Muscle of leg (tissue), 11 donors: Measurements from ENCODE around the gene C1D. TPM values are rescaled to one million over a fixed set of nuclear protein-coding genes. Genes with fewer than 3 reads are reported as not detected.

Experiments used
- DNase-seq: peaks from one replicate; pipeline ENCODE4 v3.0.0; 2013
- H3K27ac ChIP-seq: one replicate; pipeline ENCODE4 v1.5.1; 2013; ENCODE audit warnings: mild to moderate bottlenecking, low read length, control low read depth
- H3K27me3 ChIP-seq: one replicate; pipeline ENCODE4 v1.6.1; 2013; ENCODE audit warnings: low read length; ENCODE audit not compliant: control insufficient read depth, insufficient read depth
- H3K36me3 ChIP-seq: one replicate; pipeline ENCODE4 v1.6.1; 2013; ENCODE audit warnings: low read length; ENCODE audit not compliant: control insufficient read depth, insufficient read depth
- H3K4me1 ChIP-seq: one replicate; pipeline ENCODE4 v1.6.1; 2013; ENCODE audit warnings: low read length; ENCODE audit not compliant: control insufficient read depth, insufficient read depth
- H3K4me3 ChIP-seq: one replicate; pipeline ENCODE4 v1.5.1; 2013; ENCODE audit warnings: low read length, control low read depth
- H3K9me3 ChIP-seq: replicated peaks from 2 replicates; pipeline ENCODE4 v1.6.1; 2013; ENCODE audit warnings: low read depth, low read length; ENCODE audit not compliant: control insufficient read depth
- WGBS: methylation state at CpG from one replicate; pipeline ENCODE4 v1.1.5; 2013; ENCODE audit warnings: missing lambda C conversion rate; ENCODE audit not compliant: insufficient coverage; 5-methylcytosine and 5-hydroxymethylcytosine counted together
- polyA plus RNA-seq, 8 donors: library from polyadenylated mRNA; unstranded; fragments of 120-200 nt; gene quantifications; one replicate each; pipeline versions ENCODE4 v1.2.1 to v1.2.3, GENCODE V29; 2013; ENCODE audit warnings: inconsistent platforms in 1 of 8, low replicate concordance in 1 of 8; ENCODE audit not compliant: insufficient read length in 8 of 8, insufficient read depth in 1 of 8
- total RNA-seq: library from RNA; stranded (reverse); fragments of 120-200 nt; gene quantifications from one replicate; pipeline ENCODE4 v1.2.4, GENCODE V29; 2013

The C1D gene
- total and polyA plus RNA-seq, 9 donors, result 18.4 to 37.1 (median 30.0) TPM

DNA sequence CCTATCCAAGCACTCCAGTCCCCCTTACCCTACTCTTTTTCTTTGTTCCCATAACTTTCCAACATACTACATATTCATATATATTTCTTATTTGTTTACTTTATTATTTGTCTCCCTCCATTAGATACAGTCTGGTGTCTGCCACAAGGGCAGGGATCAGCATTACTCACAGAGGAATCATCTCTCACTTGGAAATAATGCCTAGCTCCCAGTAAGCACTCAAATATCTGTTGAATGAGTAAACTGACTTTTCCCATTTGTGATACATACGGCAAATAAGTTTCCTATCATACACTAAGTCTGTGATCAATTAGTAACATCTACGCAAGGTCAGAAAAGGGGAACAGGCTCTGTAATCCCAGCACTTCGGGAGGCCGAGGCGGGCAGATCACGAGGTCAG, 18.7 kb downstream of the C1D start:
- Histone ChIP-seq H3K4me1 (no peaks in the 10 kb centered on the region), H3K27me3 (no peaks in the 10 kb centered on the region), H3K9me3 (no peaks in the 10 kb centered on the region), H3K27ac (no peak overlapping the region), H3K36me3 (peaks cover 2% of the 10 kb centered on the region), H3K4me3 (no peak overlapping the region)
- no CpG with 5 or more reads among the region's 6 CpGs for WGBS
- no peak for DNase-seq

DNA sequence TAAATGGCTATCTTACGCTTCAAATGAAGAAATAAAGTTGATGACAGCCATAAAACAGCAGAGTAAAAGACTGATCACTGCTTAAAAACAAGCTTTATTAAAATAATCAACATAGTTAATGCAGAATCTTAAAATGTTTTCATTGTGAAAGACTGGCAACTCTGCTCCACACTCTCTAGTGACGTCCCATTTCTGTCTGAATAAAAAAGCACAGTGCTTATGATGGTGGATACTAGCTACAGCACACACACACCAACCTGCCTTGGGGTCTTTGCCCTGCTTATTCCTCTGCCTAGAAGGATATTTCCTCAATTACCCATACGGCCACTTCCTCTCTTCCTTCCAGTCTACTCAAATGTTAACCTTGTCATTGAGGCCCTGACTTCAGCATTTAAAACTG, 19.1 kb downstream of the C1D start:
- no peaks in the 10 kb centered on the region for H3K9me3 ChIP-seq
- no peak overlapping the region for H3K27ac ChIP-seq
- 58% methylated on average over 1 of the region's 3 CpGs for WGBS
- DNase-seq, result no peak
- no peak overlapping the region for H3K4me3 ChIP-seq
- H3K36me3 ChIP-seq, result peaks cover 2% of the 10 kb centered on the region
- no peaks in the 10 kb centered on the region for H3K4me1 ChIP-seq
- no peaks in the 10 kb centered on the region for H3K27me3 ChIP-seq

DNA sequence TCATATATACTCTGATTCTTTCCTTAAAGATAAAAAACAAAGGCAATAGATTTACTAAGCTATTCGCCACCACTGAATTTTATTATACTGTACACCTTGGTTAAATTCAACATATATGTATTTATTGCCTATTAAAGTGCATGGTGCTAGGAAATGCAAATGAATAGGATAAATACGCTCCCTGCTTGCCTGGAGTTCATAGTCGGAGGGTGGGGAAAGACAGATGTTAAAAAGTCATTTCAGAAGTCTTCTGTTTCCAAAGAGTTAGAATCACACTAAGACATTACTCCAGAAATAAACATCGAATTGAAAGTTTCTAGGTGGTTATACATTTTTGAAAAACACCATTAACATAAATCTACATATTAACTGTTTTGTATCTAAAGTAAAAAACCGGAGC, 19.8 kb downstream of the C1D start:
- WGBS, result no CpG with 5 or more reads among the region's 5 CpGs
- Histone ChIP-seq H3K36me3 (peaks cover 2% of the 10 kb centered on the region), H3K9me3 (no peaks in the 10 kb centered on the region), H3K4me1 (no peaks in the 10 kb centered on the region), H3K27ac (no peak overlapping the region), H3K4me3 (no peak overlapping the region), H3K27me3 (no peaks in the 10 kb centered on the region)
- no peak for DNase-seq

DNA sequence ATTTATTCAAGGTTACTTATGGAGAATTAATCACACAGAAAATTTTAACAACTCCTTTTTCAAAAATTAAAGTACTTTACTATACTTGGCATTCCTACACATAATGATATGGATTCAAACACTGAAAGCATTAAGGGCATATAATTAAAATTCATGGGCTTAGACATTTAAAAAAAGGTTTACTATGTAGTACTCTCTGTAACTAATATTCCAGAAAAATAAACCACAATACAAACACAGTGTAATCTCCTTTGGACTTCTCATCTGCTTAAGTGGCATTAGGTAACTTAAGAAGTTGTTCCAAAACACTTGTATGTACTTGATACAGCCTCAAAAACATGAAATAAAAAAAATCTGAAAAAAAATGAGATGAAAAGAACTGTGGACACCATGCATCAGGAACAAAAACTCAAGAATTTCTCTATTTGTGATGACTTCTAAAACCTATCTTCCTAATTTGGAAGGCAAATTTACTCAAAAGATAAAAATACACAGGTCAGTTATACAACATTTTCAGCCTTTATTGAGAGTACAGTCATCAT, 21.0 kb downstream of the C1D start:
- Histone ChIP-seq H3K27me3 (no peaks in the 10 kb centered on the region), H3K36me3 (peaks cover 2% of the 10 kb centered on the region), H3K27ac (no peak overlapping the region), H3K4me1 (no peaks in the 10 kb centered on the region), H3K4me3 (no peak overlapping the region), H3K9me3 (no peaks in the 10 kb centered on the region)
- no peak for DNase-seq

DNA sequence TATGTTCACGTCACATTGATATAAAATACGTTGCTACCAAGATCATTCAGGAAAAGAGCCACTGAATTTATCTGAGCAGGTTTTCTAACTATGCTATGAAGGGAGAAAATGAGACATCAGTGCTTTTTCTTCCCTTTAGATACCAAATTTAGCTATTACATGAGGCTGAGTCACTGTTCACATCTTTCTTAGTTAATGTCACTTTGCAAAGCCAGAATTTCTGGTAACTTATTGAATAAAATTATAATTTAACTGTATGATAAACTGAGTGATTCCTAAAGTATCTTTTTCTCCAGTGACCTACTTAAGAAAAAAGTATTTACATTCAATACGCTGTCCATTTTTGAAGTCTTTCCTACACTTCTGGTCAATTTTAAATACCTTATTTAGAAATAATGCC, 22.7 kb downstream of the C1D start:
- DNase-seq, result no peak
- no peaks in the 10 kb centered on the region for H3K9me3 ChIP-seq
- H3K36me3 ChIP-seq, result peaks cover 2% of the 10 kb centered on the region
- no peaks in the 10 kb centered on the region for H3K4me1 ChIP-seq
- H3K27me3 ChIP-seq, result no peaks in the 10 kb centered on the region
- WGBS, result no CpG with 5 or more reads among the region's 3 CpGs
- no peak overlapping the region for H3K27ac ChIP-seq
- H3K4me3 ChIP-seq, result no peak overlapping the region

DNA sequence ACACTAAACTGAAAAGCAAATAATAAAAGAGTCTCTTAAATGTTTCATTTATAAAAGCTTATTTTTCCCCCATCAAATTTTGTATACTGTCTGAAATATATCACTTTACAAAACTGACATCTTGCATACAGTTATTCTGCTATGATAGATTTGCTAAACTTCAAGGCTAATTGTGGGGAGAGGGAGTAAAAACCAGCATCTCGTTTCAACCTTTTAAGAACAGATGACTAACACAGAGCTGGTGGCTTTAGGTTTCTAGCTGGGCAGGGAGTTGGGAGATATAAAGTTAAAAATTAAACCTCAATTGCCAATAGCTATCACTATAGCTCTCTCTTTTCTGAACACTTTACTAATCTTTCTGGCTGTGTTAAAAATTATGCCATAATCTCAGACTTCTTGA, 23.5 kb downstream of the C1D start:
- Histone ChIP-seq H3K4me3 (no peak overlapping the region), H3K27ac (no peak overlapping the region), H3K36me3 (peaks cover 2% of the 10 kb centered on the region), H3K9me3 (no peaks in the 10 kb centered on the region), H3K4me1 (no peaks in the 10 kb centered on the region), H3K27me3 (no peaks in the 10 kb centered on the region)
- WGBS, result no CpG with 5 or more reads among the region's 1 CpG
- DNase-seq, result no peak

DNA sequence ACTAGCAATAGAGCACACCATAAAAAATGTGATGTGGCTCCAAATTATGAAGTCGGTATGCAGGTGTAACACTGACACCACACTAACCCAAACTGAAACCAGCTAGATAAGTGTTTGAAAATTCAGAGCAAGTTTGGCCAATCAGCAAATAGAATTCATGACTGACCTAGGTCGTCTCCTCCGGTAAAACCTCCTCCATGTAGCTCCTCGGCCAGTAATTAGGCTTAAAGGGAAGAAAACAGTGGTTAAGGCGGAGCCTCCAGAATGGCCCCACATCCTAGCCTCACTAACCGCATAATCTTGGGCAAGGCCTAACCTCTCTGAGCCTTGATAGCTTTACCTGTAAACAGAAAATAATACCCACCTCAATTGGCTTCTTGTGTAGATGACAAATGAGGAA, 30.1 kb downstream of the C1D start:
- no peaks in the 10 kb centered on the region for H3K9me3 ChIP-seq
- no peaks in the 10 kb centered on the region for H3K27me3 ChIP-seq
- no peaks in the 10 kb centered on the region for H3K4me1 ChIP-seq
- no peaks in the 10 kb centered on the region for H3K36me3 ChIP-seq
- DNase-seq, result no peak
- no peak overlapping the region for H3K4me3 ChIP-seq
- WGBS, result no CpG with 5 or more reads among the region's 6 CpGs
- no peak overlapping the region for H3K27ac ChIP-seq

DNA sequence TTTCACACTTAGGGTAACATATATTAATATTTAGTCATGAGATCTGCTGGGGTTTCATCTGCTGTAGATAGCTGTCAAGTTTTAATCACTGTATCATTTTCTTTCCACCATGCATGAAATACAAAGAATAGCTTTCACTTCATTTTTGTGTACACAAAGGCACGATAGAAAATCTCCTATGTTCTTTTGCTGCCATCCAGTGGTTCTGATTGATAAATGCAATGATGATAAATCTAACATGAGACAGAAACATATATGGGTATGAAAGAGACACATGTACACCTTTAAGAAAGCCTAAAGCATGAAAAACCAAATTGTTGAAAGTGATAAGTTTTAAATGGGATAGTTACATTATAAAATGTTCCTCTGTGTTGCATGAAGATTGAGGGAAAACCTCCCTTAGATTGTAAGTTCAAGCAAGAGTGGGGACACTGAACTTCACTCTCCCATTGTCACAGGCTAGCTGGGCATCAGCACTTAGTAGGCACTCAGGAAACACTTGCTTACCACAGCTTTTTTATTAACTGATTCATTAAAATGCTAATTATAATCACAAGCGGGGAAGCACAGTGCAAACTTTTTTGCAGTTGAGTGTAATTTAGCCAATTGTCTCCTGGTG, 31.2 kb downstream of the C1D start:
- Histone ChIP-seq H3K27ac (no peak overlapping the region), H3K9me3 (no peaks in the 10 kb centered on the region), H3K36me3 (no peaks in the 10 kb centered on the region), H3K4me3 (no peak overlapping the region), H3K27me3 (no peaks in the 10 kb centered on the region), H3K4me1 (no peaks in the 10 kb centered on the region)
- no CpG with 5 or more reads among the region's 2 CpGs for WGBS
- peak; percentile 77 for DNase-seq

DNA sequence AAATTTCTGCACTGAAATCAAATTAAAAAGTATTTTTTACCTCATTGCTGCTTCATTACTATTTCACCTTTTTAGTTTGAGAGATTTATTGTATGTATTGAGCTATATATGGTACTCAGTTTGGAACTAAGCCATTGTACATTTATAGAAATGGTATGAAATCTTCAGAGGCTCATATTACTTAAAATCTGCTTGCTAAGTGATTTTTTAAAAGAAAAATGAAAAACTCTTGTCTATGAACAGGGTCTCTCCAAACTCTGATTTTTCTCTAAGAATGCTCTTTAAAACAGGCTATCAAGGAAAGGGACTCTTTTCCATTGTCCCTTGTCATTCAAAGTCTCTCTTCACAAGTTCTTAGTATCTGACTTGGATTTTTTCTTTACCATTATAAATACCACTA, 31.8 kb downstream of the C1D start:
- Histone ChIP-seq H3K9me3 (no peaks in the 10 kb centered on the region), H3K27me3 (no peaks in the 10 kb centered on the region), H3K36me3 (no peaks in the 10 kb centered on the region), H3K4me1 (no peaks in the 10 kb centered on the region), H3K4me3 (no peak overlapping the region), H3K27ac (no peak overlapping the region)
- no peak for DNase-seq

DNA sequence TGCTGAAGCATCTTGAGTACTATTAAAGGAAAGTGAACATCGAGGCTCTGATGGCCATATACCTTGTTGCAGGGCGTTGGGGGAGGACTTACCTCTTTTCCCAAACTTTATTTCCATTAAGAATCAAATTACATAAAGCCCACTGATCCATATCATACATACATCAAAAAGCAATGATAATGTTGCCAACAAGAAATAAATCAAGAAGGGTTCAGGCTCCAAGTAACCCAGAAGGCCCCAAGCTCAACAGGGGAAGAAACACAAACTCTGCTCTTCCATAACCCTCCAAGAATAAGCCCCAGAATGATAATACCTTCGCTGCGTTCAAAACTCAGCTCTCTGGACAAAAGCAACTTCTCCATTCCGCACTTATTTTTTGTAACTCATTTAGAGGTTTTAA, 32.3 kb downstream of the C1D start:
- Histone ChIP-seq H3K27ac (no peak overlapping the region), H3K4me3 (no peak overlapping the region), H3K27me3 (no peaks in the 10 kb centered on the region), H3K9me3 (no peaks in the 10 kb centered on the region), H3K36me3 (no peaks in the 10 kb centered on the region), H3K4me1 (no peaks in the 10 kb centered on the region)
- DNase-seq, result no peak
- WGBS, result no CpG with 5 or more reads among the region's 5 CpGs

DNA sequence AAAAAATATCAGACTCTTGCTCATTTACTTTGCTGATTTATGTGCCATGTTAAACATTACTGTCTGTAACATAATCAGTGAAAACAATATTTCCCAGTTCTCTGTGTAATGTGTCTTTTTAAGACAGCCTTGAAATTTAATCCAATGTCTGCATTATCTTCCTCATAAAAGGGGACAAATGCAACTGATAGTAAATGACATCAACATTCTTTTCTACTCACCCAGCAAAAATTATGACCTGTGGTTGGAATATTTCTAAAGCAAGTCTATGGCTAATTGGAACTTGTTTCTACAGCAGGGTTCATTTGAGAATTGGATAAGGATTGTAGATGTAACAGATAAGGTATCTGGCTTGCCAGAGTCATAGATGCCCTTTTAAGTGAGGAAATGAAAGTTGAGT, 34.8 kb downstream of the C1D start:
- no peak for DNase-seq
- Histone ChIP-seq H3K27ac (no peak overlapping the region), H3K9me3 (no peaks in the 10 kb centered on the region), H3K4me1 (no peaks in the 10 kb centered on the region), H3K36me3 (no peaks in the 10 kb centered on the region), H3K27me3 (no peaks in the 10 kb centered on the region), H3K4me3 (no peak overlapping the region)
